PC-3 (cell line): ENCODE measurements around the gene B4GALNT3.

Experiments used
- EZH2 ChIP-seq: fragments of 300-600 bp; sonication (generic); IDR thresholded peaks from one replicate; pipeline ENCODE4 v1.6.1; 2017; ENCODE audit warnings: antibody characterized with exemption, mild to moderate bottlenecking, low read length; ENCODE audit not compliant: unreplicated experiment
- TF ChIP-seq, protein P1 (sequence below): fragments of 300-600 bp; sonication (generic); conservative IDR thresholded peaks from 2 replicates; pipeline ENCODE4 v1.5.1; 2017; ENCODE audit warnings: antibody characterized with exemption, low read depth, mild to moderate bottlenecking, low read length

DNA sequence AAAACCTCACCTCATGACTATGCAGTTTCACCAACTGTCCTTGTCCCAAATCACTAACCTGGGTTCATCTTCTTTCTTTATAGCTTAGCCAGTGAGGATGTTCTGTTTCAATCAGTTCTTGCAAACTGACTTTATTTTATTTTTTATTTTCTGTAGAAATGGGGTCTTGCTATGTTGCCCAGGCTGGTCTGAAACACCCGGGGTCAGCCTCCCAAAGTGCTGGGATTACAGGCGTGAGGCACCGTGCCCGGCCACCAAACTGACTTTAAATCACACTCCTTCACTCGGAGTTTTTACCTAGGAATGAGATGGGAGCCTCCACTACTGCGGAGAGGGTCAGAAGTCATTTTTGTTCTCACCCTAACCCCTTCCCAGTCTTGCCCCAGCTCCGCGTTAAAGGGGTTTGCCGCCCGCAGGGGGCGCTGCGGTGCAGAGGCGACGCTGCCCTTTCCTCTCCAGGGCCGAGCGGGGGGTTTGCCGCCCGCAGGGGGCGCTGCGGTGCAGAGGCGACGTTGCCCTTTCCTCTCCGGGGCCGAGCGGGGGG, 7.0 kb upstream of the B4GALNT3 start:
- no peak for TF ChIP-seq EZH2
- TF ChIP-seq, protein P1, sequence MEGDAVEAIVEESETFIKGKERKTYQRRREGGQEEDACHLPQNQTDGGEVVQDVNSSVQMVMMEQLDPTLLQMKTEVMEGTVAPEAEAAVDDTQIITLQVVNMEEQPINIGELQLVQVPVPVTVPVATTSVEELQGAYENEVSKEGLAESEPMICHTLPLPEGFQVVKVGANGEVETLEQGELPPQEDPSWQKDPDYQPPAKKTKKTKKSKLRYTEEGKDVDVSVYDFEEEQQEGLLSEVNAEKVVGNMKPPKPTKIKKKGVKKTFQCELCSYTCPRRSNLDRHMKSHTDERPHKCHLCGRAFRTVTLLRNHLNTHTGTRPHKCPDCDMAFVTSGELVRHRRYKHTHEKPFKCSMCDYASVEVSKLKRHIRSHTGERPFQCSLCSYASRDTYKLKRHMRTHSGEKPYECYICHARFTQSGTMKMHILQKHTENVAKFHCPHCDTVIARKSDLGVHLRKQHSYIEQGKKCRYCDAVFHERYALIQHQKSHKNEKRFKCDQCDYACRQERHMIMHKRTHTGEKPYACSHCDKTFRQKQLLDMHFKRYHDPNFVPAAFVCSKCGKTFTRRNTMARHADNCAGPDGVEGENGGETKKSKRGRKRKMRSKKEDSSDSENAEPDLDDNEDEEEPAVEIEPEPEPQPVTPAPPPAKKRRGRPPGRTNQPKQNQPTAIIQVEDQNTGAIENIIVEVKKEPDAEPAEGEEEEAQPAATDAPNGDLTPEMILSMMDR, result no peak
